ENCODE measurements around the gene SF3B2. TPM values are rescaled to one million over a fixed set of nuclear protein-coding genes. Genes with fewer than 3 reads are reported as not detected.
A peak's percentile ranks its signal among the peaks of the same experiment; 100 is the strongest.
"Not testable (repeated sequence)": the region's sequence is repeated elsewhere in the genome, so short reads cannot be mapped to it uniquely, and the experiment has no call there.

Gene SF3B2
- total RNA-seq, 2 experiments from 2014 or later, result 256 to 281 TPM

DNA sequence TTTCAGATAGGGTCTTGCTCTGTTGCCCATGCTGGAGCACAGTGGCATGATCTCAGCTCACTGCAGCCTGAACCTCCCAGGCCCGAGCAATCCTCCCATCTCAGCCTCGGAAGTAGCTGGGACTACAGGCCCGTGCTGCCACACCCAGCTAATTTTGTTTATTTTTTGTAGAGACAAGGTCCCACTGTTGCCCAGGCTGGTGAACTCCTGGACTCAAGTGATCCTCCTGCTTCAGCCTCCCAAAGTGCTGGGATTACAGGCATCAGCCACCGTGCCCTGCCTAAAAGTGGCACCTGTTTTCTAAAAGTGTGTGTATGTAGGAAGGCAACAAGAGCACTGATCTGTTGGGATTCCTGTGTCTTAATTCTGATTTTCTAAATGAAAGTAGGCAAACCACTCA lies 38.1 kb downstream of the SF3B2 start:
- H3K4me1 Mint-ChIP-seq, result peaks cover 2% of the 10 kb centered on the region
- no peaks in the 10 kb centered on the region for H3K27me3 Mint-ChIP-seq
- H3K27ac Mint-ChIP-seq, result no peak overlapping the region
- ATAC-seq, result no peak
- DNase-seq, result no peak
- no peaks in the 10 kb centered on the region for H3K9me3 Mint-ChIP-seq (ENCODE audit: low read depth)
- CTCF ChIA-PET, result interaction anchor here (0.6 kb wide), 1 partner anchor 9 kb away, joined by 3 read pairs; no protein-coding TSS in a partner anchor
- H3K36me3 Mint-ChIP-seq, result peaks cover 17% of the 10 kb centered on the region
- H3K4me3 Mint-ChIP-seq, result no peak overlapping the region

DNA sequence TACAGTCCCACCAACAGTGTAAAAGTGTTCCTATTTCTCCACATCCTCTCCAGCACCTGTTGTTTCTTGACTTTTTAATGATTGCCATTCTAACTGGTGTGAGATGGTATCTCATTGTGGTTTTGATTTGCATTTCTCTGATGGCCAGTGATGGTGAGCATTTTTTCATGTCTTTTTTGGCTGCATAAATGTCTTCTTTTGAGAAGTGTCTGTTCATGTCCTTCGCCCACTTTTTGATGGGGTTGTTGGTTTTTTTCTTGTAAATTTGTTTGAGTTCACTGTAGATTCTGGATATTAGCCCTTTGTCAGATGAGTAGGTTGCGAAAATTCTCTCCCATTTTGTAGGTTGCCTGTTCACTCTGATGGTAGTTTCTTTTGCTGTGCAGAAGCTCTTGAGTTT lies 40.0 kb downstream of the SF3B2 start:
- ATAC-seq; H3K4me3 Mint-ChIP-seq; H3K27ac Mint-ChIP-seq; DNase-seq; H3K9me3 Mint-ChIP-seq (ENCODE audit: low read depth); H3K4me1 Mint-ChIP-seq; H3K27me3 Mint-ChIP-seq; CTCF ChIA-PET: not testable (repeated sequence)
- peaks cover 17% of the 10 kb centered on the region for H3K36me3 Mint-ChIP-seq

DNA sequence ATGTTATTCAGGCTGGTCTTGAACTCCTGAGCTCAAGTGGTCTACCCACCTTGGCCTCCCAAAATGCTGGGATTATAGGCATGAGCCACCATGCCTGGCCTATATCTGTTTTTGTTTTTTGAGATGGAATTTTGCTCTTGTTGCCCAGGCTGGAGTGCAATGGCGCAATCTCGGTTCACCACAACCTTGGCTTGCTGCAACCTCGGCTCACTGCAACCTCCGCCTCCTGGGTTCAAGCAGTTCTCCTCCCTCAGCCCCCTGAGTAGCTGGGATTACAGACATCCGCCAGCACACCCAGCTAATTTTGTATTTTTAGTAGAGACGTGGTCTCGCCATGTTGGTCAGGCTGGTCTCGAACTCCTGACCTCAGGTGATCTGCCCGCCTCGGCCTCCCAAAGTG lies 47.6 kb downstream of the SF3B2 start:
- H3K27ac Mint-ChIP-seq; H3K27me3 Mint-ChIP-seq; ATAC-seq; H3K9me3 Mint-ChIP-seq (ENCODE audit: low read depth); H3K4me3 Mint-ChIP-seq; DNase-seq: not testable (repeated sequence)
- H3K36me3 Mint-ChIP-seq, result peaks cover 14% of the 10 kb centered on the region
- H3K4me1 Mint-ChIP-seq, result peaks cover 41% of the 10 kb centered on the region
- CTCF ChIA-PET, result interaction anchor here (1.2 to 1.9 kb wide), 4 partner anchors 16 to 55 kb away, joined by 3 to 8 read pairs (median 6); no protein-coding TSS in a partner anchor

DNA sequence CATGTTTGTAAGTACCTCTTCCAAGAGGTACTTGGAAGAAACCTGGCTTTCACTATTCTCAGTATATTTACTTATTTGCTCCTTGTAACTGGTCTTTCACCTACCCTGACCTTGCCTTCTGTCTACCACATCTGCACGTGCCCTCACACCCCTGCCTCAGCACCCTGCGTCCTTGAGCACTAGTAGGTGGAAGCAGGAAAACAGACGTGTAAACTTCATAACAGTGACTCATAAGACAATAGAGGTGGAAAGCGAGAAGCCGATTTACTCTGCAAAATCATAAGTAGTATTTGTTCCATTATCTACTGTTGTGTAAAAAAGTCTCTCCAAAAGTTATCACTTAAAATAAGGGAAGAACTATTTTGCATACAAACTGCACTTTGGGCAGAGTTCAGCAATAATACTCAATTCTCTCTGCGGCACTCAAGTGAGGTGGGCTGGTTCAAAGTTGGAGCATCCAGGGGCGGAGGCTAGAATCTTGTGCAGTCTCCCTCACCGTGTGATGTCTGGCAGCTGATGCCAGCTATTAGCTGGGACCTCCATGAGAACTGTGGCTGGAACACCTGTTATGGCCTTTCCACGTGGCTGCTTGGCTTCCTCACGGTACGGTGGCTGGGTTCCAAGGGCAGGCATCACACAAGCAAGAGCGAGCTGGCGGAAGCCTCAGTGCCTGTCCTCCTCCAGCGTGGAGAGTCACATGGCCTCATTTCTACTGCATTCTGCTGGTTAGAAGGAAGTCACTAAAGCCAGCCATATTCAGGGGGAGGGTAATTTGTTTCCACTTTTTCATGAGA lies 48.3 kb downstream of the SF3B2 start:
- Mint-ChIP-seq H3K27ac (peak overlapping the region; percentile 91), H3K27me3 (no peaks in the 10 kb centered on the region), H3K36me3 (peaks cover 14% of the 10 kb centered on the region), H3K9me3 (ENCODE audit: low read depth) (no peaks in the 10 kb centered on the region), H3K4me1 (peaks cover 47% of the 10 kb centered on the region), H3K4me3 (peak overlapping the region; percentile 77)
- CTCF ChIA-PET, result interaction anchor here (0.7 to 2.3 kb wide), 9 partner anchors 11 to 55 kb away, joined by 3 to 11 read pairs (median 6); partner anchors contain the start of gene PACS1
- DNase-seq (peak; percentile 85), ATAC-seq (peak; percentile 96)

- Mint-ChIP-seq H3K9me3 (ENCODE audit: low read depth) (no peaks in the 10 kb centered on the region), H3K4me1 (peaks cover 53% of the 10 kb centered on the region), H3K36me3 (peaks cover 17% of the 10 kb centered on the region), H3K4me3 (peak overlapping the region; percentile 77), H3K27ac (peak overlapping the region; percentile 91), H3K27me3 (no peaks in the 10 kb centered on the region)
- CTCF ChIA-PET, result interaction anchor here (0.7 to 2.3 kb wide), 11 partner anchors 10 to 56 kb away, joined by 3 to 11 read pairs (median 6); partner anchors contain the start of gene PACS1
- DNase-seq (no peak), ATAC-seq (peak; percentile 69)
These were observed 48.9 kb downstream of the SF3B2 start for GRCh38 chr11:66101066-66101464.

GRCh38 chr11:66104057-66104638 lies 52.0 kb downstream of the SF3B2 start:
- Mint-ChIP-seq H3K36me3 (peaks cover 28% of the 10 kb centered on the region), H3K27ac (peak overlapping the region; percentile 49), H3K4me1 (peaks cover 77% of the 10 kb centered on the region), H3K4me3 (no peak overlapping the region), H3K27me3 (no peaks in the 10 kb centered on the region), H3K9me3 (ENCODE audit: low read depth) (no peaks in the 10 kb centered on the region)
- no peak for DNase-seq
- CTCF ChIA-PET, result interaction anchor here (1.2 to 1.6 kb wide), 3 partner anchors 12 to 35 kb away, joined by 3 to 7 read pairs (median 4); no protein-coding TSS in a partner anchor
- no peak for ATAC-seq

- H3K4me3 Mint-ChIP-seq, result peak overlapping the region; percentile 46
- ATAC-seq (peak; percentile 58), DNase-seq (peak; percentile 81)
- H3K9me3 Mint-ChIP-seq (ENCODE audit: low read depth), result no peaks in the 10 kb centered on the region
- peaks cover 23% of the 10 kb centered on the region for H3K36me3 Mint-ChIP-seq
- H3K4me1 Mint-ChIP-seq, result peaks cover 80% of the 10 kb centered on the region
- CTCF ChIA-PET, result interaction anchor here (0.9 to 1.5 kb wide), 8 partner anchors 9 to 38 kb away, joined by 3 to 6 read pairs (median 4); partner anchors contain the start of gene PACS1
- no peaks in the 10 kb centered on the region for H3K27me3 Mint-ChIP-seq
- H3K27ac Mint-ChIP-seq, result peak overlapping the region; percentile 87
These were observed 54.8 kb downstream of the SF3B2 start for GRCh38 chr11:66106786-66107599.

- CTCF ChIA-PET, result interaction anchor here (0.9 to 1.8 kb wide), 10 partner anchors 8 to 40 kb away, joined by 3 to 7 read pairs (median 4); partner anchors contain the start of gene PACS1
- Mint-ChIP-seq H3K36me3 (peaks cover 24% of the 10 kb centered on the region), H3K9me3 (ENCODE audit: low read depth) (no peaks in the 10 kb centered on the region), H3K4me1 (peaks cover 83% of the 10 kb centered on the region), H3K27ac (peak overlapping the region; percentile 87), H3K4me3 (peak overlapping the region; percentile 46), H3K27me3 (no peaks in the 10 kb centered on the region)
- ATAC-seq (peak; percentile 67), DNase-seq (no peak)
These were observed 55.7 kb downstream of the SF3B2 start for GRCh38 chr11:66107600-66108510.

DNA sequence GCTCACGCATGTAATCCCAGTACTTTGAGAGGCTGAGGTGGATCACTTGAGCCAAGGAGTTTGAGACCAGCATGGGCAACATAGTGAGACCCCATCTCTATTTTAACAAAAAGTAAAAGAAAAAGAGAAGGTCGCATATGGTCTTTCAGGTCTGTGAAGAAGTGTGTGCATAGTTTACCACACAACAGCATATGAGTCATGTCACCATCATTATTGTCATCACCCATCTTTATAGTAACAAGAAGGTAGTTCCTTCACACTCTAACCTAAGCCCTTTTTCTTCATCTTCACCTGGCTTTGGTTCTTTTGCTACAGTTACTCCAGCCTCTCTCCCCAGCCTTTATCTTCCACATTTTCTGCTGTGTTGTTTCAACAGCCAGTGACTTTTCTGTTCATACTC lies 57.1 kb downstream of the SF3B2 start:
- Mint-ChIP-seq H3K27me3 (no peaks in the 10 kb centered on the region), H3K4me3 (no peak overlapping the region), H3K4me1 (peaks cover 85% of the 10 kb centered on the region), H3K27ac (peak overlapping the region; percentile 79), H3K9me3 (ENCODE audit: low read depth) (no peaks in the 10 kb centered on the region), H3K36me3 (peaks cover 20% of the 10 kb centered on the region)
- no peak for DNase-seq
- CTCF ChIA-PET, result interaction anchor here (0.7 to 1.8 kb wide), 3 partner anchors 9 to 41 kb away, joined by 3 to 7 read pairs (median 6); no protein-coding TSS in a partner anchor
- peak; percentile 28 for ATAC-seq

- no peaks in the 10 kb centered on the region for H3K27me3 Mint-ChIP-seq
- no peak for ATAC-seq
- DNase-seq, result no peak
- no peaks in the 10 kb centered on the region for H3K9me3 Mint-ChIP-seq (ENCODE audit: low read depth)
- CTCF ChIA-PET, result interaction anchor here (0.7 to 1.5 kb wide), 3 partner anchors 10 to 40 kb away, joined by 3 read pairs; no protein-coding TSS in a partner anchor
- H3K4me3 Mint-ChIP-seq, result no peak overlapping the region
- peaks cover 86% of the 10 kb centered on the region for H3K4me1 Mint-ChIP-seq
- H3K27ac Mint-ChIP-seq, result peak overlapping the region; percentile 51
- peaks cover 17% of the 10 kb centered on the region for H3K36me3 Mint-ChIP-seq
These were observed 59.0 kb downstream of the SF3B2 start for GRCh38 chr11:66111158-66111557.

DNA sequence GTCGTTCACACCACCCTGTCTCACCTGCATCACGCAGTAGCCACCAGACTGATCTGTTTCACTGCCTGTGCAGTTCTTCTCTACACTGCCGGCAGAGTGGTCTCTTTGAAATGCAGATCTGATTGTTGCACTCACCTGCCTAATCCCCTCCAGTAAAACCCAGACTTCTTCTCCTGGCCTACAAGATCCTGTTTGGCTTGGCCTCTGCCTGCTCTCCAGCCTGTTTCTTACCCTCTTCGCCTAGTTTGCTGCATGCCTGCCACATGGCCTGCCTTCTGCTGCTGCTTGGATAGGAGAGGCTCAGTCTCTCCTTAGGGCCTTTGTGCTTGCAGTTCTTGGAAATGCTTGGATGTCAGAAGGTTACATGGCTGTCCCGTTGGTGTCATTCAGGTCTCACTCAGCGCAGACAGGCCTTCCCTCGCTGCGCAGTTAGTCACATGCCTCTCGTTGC lies 59.9 kb downstream of the SF3B2 start:
- peaks cover 90% of the 10 kb centered on the region for H3K4me1 Mint-ChIP-seq
- H3K36me3 Mint-ChIP-seq, result peaks cover 16% of the 10 kb centered on the region
- no peaks in the 10 kb centered on the region for H3K9me3 Mint-ChIP-seq (ENCODE audit: low read depth)
- ATAC-seq (no peak), DNase-seq (no peak)
- no peaks in the 10 kb centered on the region for H3K27me3 Mint-ChIP-seq
- H3K27ac Mint-ChIP-seq, result peak overlapping the region; percentile 64
- CTCF ChIA-PET, result interaction anchor here (0.7 to 1.5 kb wide), 2 partner anchors 11 to 41 kb away, joined by 3 read pairs; no protein-coding TSS in a partner anchor
- H3K4me3 Mint-ChIP-seq, result no peak overlapping the region
